GM12878 (cell line): Measurements from ENCODE around the gene GALC. TPM values are rescaled to one million over a fixed set of nuclear protein-coding genes. Genes with fewer than 3 reads are reported as not detected.

Experiments used
- ATAC-seq: fragments of 200-7000 bp; cut with Tn5 transposase; 3 replicates; pipeline ENCODE4 v1.9.1; 2020; ENCODE audit warnings: mild to moderate bottlenecking, moderate library complexity
- BruUV-seq: library from RNA; stranded (reverse); fragments of 400-500 nt; replicated peaks from 2 replicates; lab custom pipeline; 2021; lab: Mats Ljungman, UMichigan
- CTCF ChIA-PET: fragments of 300-600 bp; sonication (Branson Sonifier 250); formaldehyde crosslinking; extraction: SDS; loops from one replicate; lab custom pipeline; 2021; ENCODE audit warnings: inconsistent platforms; lab: Yijun Ruan, JAX
- POLR2A ChIA-PET: fragments of 350-600 bp; formaldehyde crosslinking; extraction: SDS; loops from one replicate; lab custom pipeline; 2021; ENCODE audit warnings: inconsistent platforms; lab: Charles Lee
- RAD21 ChIA-PET: fragments of 300-600 bp; sonication (Branson Sonifier 250); formaldehyde crosslinking; loops from one replicate; lab custom pipeline; 2023; ENCODE audit warnings: antibody characterized with exemption; ENCODE audit not compliant: unreplicated experiment; lab: Charles Lee
- SMC1A ChIA-PET: fragments of 300-600 bp; sonication (Branson Sonifier 250); formaldehyde crosslinking; loops from one replicate; lab custom pipeline; 2023; ENCODE audit not compliant: unreplicated experiment, uncharacterized antibody; lab: Charles Lee
- DNase-seq: peaks from one replicate; pipeline ENCODE4 v3.0.0-alpha.2; 2011; ENCODE audit warnings: low read depth, low spot score
- FAIRE-seq: peaks from 3 replicates; lab custom pipeline; 2011; peaks lifted over from hg19 to GRCh38; lab: Jason Lieb, UNC
- H2AFZ ChIP-seq: 2 replicates; pipeline ENCODE4 v1.6.0; 2011; ENCODE audit warnings: low read depth, low read length, control low read depth; ENCODE audit not compliant: control insufficient read depth
- H3K27ac ChIP-seq: 2 replicates; pipeline ENCODE4 v1.5.1; 2011; ENCODE audit warnings: control low read depth; ENCODE audit not compliant: control insufficient read depth, insufficient read depth
- H3K27me3 ChIP-seq, 2 experiments: replicated peaks in 1 of 2; 2 replicates each; pipeline versions ENCODE4 v1.6.0 to v1.6.1; 2011; ENCODE audit warnings: low read length in 1 of 2; ENCODE audit not compliant: control insufficient read depth in 2 of 2, insufficient read depth in 2 of 2
- H3K36me3 ChIP-seq, 2 experiments: 2 replicates each; pipeline ENCODE4 v1.5.1; 2011; ENCODE audit warnings: low read length in 1 of 2; ENCODE audit not compliant: control insufficient read depth in 2 of 2, insufficient read depth in 2 of 2
- H3K4me1 ChIP-seq: 2 replicates; pipeline ENCODE4 v1.6.1; 2011; ENCODE audit warnings: mild to moderate bottlenecking, low read length, moderate library complexity, mixed read lengths; ENCODE audit not compliant: control insufficient read depth, insufficient read depth
- H3K4me2 ChIP-seq: 2 replicates; pipeline ENCODE4 v1.6.0; 2011; ENCODE audit warnings: control low read depth; ENCODE audit not compliant: control insufficient read depth, insufficient read depth
- H3K4me3 ChIP-seq: fragments of 200-600 bp; sonication (generic); 2 replicates; pipeline ENCODE4 v1.5.1; 2016
- H3K79me2 ChIP-seq: 2 replicates; pipeline ENCODE4 v1.6.0; 2011; ENCODE audit warnings: low read length; ENCODE audit not compliant: control insufficient read depth, insufficient read depth
- H3K9ac ChIP-seq: 2 replicates; pipeline ENCODE4 v1.8.0; 2011; ENCODE audit warnings: low read length, control low read depth, mixed read lengths; ENCODE audit not compliant: control insufficient read depth, insufficient read depth
- H3K9me3 ChIP-seq: replicated peaks from 3 replicates; pipeline ENCODE4 v1.5.1; 2011; ENCODE audit warnings: mild to moderate bottlenecking, low read length; ENCODE audit not compliant: control insufficient read depth, insufficient read depth
- H4K20me1 ChIP-seq: 2 replicates; pipeline ENCODE4 v1.6.0; 2011; ENCODE audit not compliant: control insufficient read depth, insufficient read depth
- BHLHE40 ChIP-seq, 2 experiments: fragments of 450-650 bp in 1 of 2; IDR thresholded peaks; 2 replicates each; pipeline ENCODE4 v1.6.1; 2011 to 2017; ENCODE audit warnings: low read depth in 2 of 2, borderline replicate concordance in 1 of 2, improper control_type of control experiment in 1 of 2, low read length in 1 of 2, mild to moderate bottlenecking in 1 of 2
- CHD1 ChIP-seq: IDR thresholded peaks from 2 replicates; pipeline ENCODE4 v1.6.1; 2012; ENCODE audit warnings: low read depth, low read length, improper control_type of control experiment
- E2F4 ChIP-seq: IDR thresholded peaks from 2 replicates; pipeline ENCODE4 v1.6.1; 2012; ENCODE audit warnings: low read depth, low read length, improper control_type of control experiment
- GABPA ChIP-seq: IDR thresholded peaks from 2 replicates; pipeline ENCODE4 v1.6.1; 2014; ENCODE audit warnings: antibody characterized with exemption, low read depth, mild to moderate bottlenecking, inconsistent platforms
- HDAC6 ChIP-seq: fragments of 200-600 bp; sonication (generic); IDR thresholded peaks from one replicate; pipeline ENCODE4 v1.8.0; 2017; ENCODE audit warnings: antibody characterized with exemption; ENCODE audit not compliant: unreplicated experiment
- HDGF ChIP-seq: fragments of 450-650 bp; IDR thresholded peaks from 2 replicates; pipeline ENCODE4 v1.6.1; 2016; ENCODE audit warnings: antibody characterized with exemption
- IKZF1 ChIP-seq: fragments of 450-650 bp; conservative IDR thresholded peaks from 2 replicates; pipeline ENCODE4 v1.6.1; 2017; ENCODE audit warnings: antibody characterized with exemption, mild to moderate bottlenecking
- RBBP5 ChIP-seq: fragments of 200-600 bp; sonication (generic); conservative IDR thresholded peaks from 2 replicates; pipeline ENCODE4 v1.6.1; 2016
- RELB ChIP-seq: fragments of 450-650 bp; IDR thresholded peaks from 2 replicates; pipeline ENCODE4 v1.6.1; 2017; ENCODE audit warnings: low read depth, mild to moderate bottlenecking, moderate library complexity
- SKIL ChIP-seq: fragments of 450-650 bp; IDR thresholded peaks from 2 replicates; pipeline ENCODE4 v1.6.1; 2017; ENCODE audit warnings: mild to moderate bottlenecking, low read depth, inconsistent platforms; ENCODE audit not compliant: poor library complexity, severe bottlenecking
- SRF ChIP-seq, 2 experiments: IDR thresholded peaks; 2 replicates each; pipeline ENCODE4 v1.6.1; 2011; ENCODE audit warnings: low read depth in 2 of 2, low read length in 2 of 2, mild to moderate bottlenecking in 1 of 2, moderate library complexity in 1 of 2
- ZBED1 ChIP-seq: IDR thresholded peaks from 2 replicates; pipeline ENCODE4 v1.6.1; 2016; ENCODE audit warnings: borderline replicate concordance
- ZBTB40 ChIP-seq: fragments of 450-650 bp; IDR thresholded peaks from 2 replicates; pipeline ENCODE4 v1.6.1; 2016; ENCODE audit warnings: mild to moderate bottlenecking, moderate library complexity, borderline replicate concordance
- ZNF217 ChIP-seq: fragments of 450-650 bp; IDR thresholded peaks from 2 replicates; pipeline ENCODE4 v1.6.1; 2017; ENCODE audit warnings: antibody characterized with exemption, mild to moderate bottlenecking
- WGBS: methylation state at CpG from one replicate; pipeline ENCODE4 v1.1.6; 2016; ENCODE audit warnings: low lambda C conversion rate; ENCODE audit not compliant: insufficient replicate concordance, insufficient coverage; ENCODE audit errors: missing lambda C conversion rate; 5-methylcytosine and 5-hydroxymethylcytosine counted together
- in situ Hi-C: fragments of 300-500 bp; cut with MboI; formaldehyde crosslinking; loops from 9 replicates; pipeline ENCODE4 v1.14.3; 2018; ENCODE audit warnings: mixed read lengths
- intact Hi-C: fragments of 100-400 bp; cut with micrococcal nuclease; formaldehyde crosslinking; loops from one replicate; pipeline ENCODE4 v1.14.2; 2022; ENCODE audit not compliant: unreplicated experiment
- polyA plus RNA-seq, 11 experiments: library from polyadenylated mRNA; depleted of rRNA in 4 of 11; unstranded in 6 of 11; stranded (reverse) in 5 of 11; fragments of >200 nt; fragmentation: Nextera tagmentation in 4 of 11; fragmentation: Illumina TruSeq in 1 of 11; extraction: Ambion mirVana in 4 of 11; extraction: Trizol in 1 of 11; gene quantifications; 1 replicate in 1 of 11; 2 replicates in 10 of 11; pipeline versions ENCODE4 v1.2.1 to v1.2.3, GENCODE V29; 2011 to 2016; ENCODE audit warnings: inconsistent platforms in 2 of 11, missing spikeins in 2 of 11, low read depth in 1 of 11
- total RNA-seq, 4 experiments: library from RNA; depleted of rRNA in 3 of 4; stranded (reverse); fragments of >200 nt in 3 of 4; fragmentation: Illumina TruSeq in 1 of 4; extraction: Trizol in 1 of 4; gene quantifications; 2 replicates each; pipeline versions ENCODE4 v1.2.1 to v1.2.3, GENCODE V29; 2013 to 2021

GALC gene
- total and polyA plus RNA-seq, 10 of the 15 experiments (the other 5 are each of a cell fraction or from before 2014, with no cell fraction given), result 1.3 to 14.0 (median 4.5) TPM

- TF ChIP-seq HDAC6 (no peak), RELB (peak; percentile 76), SKIL (peak; percentile 81), ZNF217 (peak; percentile 98), GABPA (peak; percentile 45; the same call in 1 of the 2 replicates), IKZF1 (peak; percentile 61; the same call in 1 of the 2 replicates)
Measured at GRCh38 chr14:87940382-87940781, 52.6 kb downstream of the GALC start (continued).

- H3K27me3 ChIP-seq, result no peaks in the 10 kb centered on the region
- no peak overlapping the region for H2AFZ ChIP-seq
- RAD21 ChIA-PET, result interaction anchor here (0.9 to 1.4 kb wide), 2 partner anchors 9 to 11 kb away, joined by 5 to 6 read pairs; no protein-coding TSS in a partner anchor
- FAIRE-seq, result no peak
- DNase-seq, result no peak
- no peak overlapping the region for H3K9ac ChIP-seq
- H4K20me1 ChIP-seq, result no peaks in the 10 kb centered on the region
- no peak overlapping the region for H3K4me2 ChIP-seq
- intact Hi-C loops, result no loop called here
- H3K79me2 ChIP-seq, result no peaks in the 10 kb centered on the region
- H3K27ac ChIP-seq, result no peak overlapping the region
- BruUV-seq, result no TSS peak
- WGBS, result 100% methylated on average over 1 of the region's 1 CpG
- CTCF ChIA-PET, result interaction anchor here (0.6 to 3.9 kb wide), 9 partner anchors 9 to 253 kb away, joined by 3 to 29 read pairs (median 4); no protein-coding TSS in a partner anchor
- in situ Hi-C loops, result no loop called here
- peaks cover 10% of the 10 kb centered on the region for H3K4me1 ChIP-seq
- H3K4me3 ChIP-seq, result no peak overlapping the region
- H3K36me3 ChIP-seq, result no peaks in the 10 kb centered on the region
- ATAC-seq, result no peak
- POLR2A ChIA-PET, result interaction anchor here (0.6 kb wide), 1 partner anchor 77 kb away, joined by 4 read pairs; no protein-coding TSS in a partner anchor
- no peaks in the 10 kb centered on the region for H3K9me3 ChIP-seq
- SMC1A ChIA-PET, result interaction anchor here (1.1 to 2.1 kb wide), 5 partner anchors 10 to 254 kb away, joined by 3 to 14 read pairs (median 6); no protein-coding TSS in a partner anchor
- no peak for TF ChIP-seq CHD1
- no peak for TF ChIP-seq BHLHE40 (IDR thresholded peaks at IDR 0.05; ENCODE audit: borderline replicate concordance in 1 of 2, low read depth in 2 of 2, low read length in 1 of 2)
- no peak for TF ChIP-seq ZBED1
- TF ChIP-seq HDGF, result no peak
- no peak for TF ChIP-seq E2F4
- TF ChIP-seq SRF (IDR thresholded peaks at IDR 0.05; ENCODE audit: low read depth in 2 of 2, low read length in 2 of 2), result no peak
- no peak for TF ChIP-seq ZBTB40
- TF ChIP-seq RBBP5, result no peak
Measured at GRCh38 chr14:87935886-87936285, 57.1 kb downstream of the GALC start.
